ENCODE results near the gene HACD3.
"Not testable (repeated sequence)": the region's sequence is repeated elsewhere in the genome, so short reads cannot be mapped to it uniquely, and the experiment has no call there.

The HACD3 gene

DNA sequence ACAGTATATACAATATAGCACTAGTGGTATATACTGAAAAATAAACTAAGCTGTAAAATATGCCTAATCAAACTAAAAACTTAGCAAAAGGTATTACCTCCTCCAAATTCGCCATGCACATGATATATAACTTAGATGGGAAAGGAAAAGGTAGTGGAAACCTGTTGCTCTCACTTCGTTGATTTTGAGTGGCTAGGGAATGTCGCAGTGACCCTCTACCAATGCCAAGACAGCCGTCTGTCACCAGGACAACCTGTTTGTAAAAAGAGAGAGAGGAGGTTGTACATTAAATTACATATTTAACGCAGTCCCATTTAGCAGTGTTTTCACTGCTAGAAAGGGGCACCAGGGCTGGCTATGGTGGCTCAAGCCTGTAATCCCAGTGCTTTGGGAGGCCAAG lies 69.4 kb downstream of the HACD3 start:
- no peak for DNase-seq (ENCODE audit: low read depth in 3 of 3)

DNA sequence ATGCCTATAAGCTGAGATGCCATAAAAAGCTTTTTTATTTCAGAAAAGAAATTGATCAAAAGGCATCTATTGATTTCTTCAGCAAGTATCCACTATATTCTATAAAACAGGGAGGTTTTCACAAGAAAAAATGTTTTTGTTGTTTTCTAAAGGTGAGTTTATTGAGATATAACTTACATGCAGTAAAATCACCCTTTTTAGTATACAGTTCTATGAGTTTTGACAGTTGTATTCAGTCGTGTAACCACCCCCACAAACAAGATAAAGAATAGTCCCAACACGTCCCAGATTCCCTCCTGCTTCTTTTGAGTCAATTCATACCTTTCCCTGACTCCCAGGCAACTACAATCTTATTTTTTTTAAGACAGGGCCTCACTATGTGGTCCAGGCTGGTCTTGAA lies 72.9 kb downstream of the HACD3 start:
- DNase-seq (ENCODE audit: low read depth in 3 of 3): no peak

DNA sequence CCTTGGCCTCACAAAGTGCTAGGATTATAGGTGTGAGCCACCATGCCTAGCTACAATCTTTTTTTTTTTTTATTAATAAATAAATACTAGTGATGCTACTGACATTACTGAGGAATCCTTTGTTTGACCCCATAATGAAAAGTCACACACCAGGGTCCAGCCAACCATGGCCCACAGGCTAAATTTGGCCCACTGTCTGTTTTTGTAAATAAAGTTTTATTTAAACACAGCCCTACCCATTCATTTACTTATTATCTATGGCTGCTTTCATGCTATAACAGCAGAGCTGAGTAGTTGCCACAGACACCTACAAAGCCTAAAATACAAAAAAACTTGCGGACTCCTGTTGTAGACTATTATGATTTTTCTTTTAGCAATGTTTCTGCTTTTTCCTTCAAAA lies 73.3 kb downstream of the HACD3 start:
- no peak for DNase-seq (ENCODE audit: low read depth in 3 of 3)

DNA sequence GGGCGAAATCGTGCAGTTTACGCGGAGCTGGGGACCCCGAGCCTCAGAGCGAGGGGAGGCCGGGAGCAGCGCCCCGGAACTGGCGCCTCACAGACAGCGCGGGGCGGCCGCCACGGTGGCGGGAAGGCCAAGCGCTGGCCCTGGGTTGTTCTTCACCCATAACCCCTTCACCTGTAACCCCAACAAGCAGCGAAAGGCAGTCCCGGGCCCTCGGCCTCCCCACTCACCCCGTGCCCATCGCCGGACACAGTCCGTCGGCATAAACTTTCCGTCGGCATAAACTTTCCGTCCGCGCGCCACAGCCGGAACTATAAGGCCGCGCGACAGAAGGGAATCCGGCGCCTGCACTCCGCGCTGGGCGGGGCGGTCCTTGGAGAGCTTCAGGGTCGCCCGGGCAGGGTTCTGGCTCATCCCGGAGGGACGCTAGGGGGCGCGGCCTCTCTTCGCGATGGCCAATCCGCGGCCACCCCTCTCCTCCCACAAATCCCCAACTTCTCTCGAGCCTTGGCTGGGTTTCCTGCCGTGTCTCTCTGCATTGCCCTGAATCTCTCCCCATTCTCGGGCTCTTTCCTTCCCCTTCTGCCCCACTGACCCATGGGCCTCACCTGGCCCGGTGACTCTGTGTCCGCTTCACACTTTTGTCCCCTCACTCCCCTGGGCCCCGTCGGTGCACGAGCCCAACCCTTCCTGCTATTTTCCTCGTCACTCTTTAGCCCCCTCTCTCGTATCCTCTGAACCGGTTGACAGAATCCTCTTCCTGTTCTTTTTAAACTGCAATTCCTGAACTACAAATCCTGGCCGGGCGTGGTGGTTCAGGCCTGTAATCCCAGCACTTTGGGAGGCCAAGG lies 80.8 kb downstream of the HACD3 start, which contains the start of gene INTS14:
Gene INTS14, minus strand, starts transcription at position 261 of the 848 bp plus-strand sequence. CDS start 3,751 bp downstream, outside the sequence.
- DNase-seq (ENCODE audit: low read depth in 3 of 3): peak; percentile 92 to 96 (median 95)

DNA sequence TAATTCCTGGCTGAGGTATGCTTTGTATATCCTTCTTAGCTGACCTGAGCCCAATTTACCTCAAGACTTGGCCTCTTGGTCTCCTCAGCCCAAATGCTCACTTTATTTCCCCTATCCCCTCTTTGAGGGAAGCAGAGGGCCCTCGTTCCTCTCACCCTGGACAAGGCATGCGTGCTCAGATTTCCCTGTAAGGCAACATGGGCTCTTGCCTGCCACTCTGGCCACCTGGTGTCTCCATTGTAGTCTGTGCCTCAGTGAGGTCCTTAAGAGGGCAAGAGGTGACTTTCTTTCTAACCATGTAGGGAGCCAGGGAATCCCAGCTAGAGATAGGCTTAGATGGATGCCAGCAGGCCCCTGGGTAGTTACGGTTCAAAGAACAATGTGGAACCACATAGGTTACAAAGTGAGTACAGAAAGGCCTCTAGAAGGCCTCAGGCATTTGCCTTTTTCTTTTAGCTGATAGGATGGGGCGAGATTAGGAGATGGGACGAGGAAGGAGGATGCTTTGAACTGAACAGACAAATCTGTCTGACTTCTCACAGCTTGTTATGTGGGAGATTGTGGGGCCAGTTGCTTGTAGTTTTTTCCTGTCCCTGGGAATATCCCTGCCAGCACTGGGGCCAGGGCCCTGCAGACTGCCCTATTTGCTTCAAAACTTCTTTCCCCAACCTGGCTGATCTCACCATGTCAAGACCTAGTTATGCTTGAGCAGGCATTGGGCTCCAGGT lies 81.8 kb downstream of the HACD3 start:
- no peak for DNase-seq (ENCODE audit: low read depth in 3 of 3)

DNA sequence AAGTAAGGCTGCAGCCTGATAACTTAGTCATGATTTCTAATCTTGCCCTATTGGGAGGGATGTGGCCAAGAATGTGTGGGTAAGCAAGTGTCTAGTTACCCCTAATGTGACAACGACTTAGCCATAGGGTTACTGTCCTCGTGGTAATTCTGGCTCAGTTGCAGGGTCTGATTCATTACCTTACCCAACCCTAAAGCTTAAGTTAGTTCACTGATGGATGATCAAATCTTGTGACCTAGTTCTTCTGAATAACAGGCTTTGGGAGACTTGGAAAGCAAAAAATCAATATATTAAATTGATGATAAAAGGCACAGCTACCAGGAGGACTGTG lies 82.3 kb downstream of the HACD3 start:
- DNase-seq (ENCODE audit: low read depth in 3 of 3): no peak

GRCh38 chr15:65612949-65613744 lies 82.9 kb downstream of the HACD3 start:
- no peak for DNase-seq (ENCODE audit: low read depth in 3 of 3)

DNA sequence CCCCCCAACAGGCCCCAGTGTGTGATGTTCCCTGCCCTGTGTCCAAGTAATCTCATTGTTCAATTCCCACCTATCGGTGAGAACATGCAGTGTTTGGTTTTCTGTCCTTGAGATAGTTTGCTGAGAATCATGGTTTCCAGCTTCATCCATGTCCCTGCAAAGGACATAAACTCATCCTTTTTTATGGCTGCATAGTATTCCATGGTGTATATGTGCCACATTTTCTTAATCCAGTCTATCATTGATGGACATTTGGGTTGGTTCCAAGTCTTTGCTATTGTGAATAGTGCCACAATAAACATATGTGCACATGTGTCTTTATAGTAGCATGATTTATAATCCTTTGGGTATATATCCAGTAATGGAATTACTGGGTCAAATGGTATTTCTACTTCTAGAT lies 85.6 kb downstream of the HACD3 start:
- not testable (repeated sequence) for DNase-seq (ENCODE audit: low read depth in 3 of 3)

GRCh38 chr15:65618560-65619109 lies 88.4 kb downstream of the HACD3 start:
- DNase-seq (ENCODE audit: low read depth in 3 of 3): no peak

DNA sequence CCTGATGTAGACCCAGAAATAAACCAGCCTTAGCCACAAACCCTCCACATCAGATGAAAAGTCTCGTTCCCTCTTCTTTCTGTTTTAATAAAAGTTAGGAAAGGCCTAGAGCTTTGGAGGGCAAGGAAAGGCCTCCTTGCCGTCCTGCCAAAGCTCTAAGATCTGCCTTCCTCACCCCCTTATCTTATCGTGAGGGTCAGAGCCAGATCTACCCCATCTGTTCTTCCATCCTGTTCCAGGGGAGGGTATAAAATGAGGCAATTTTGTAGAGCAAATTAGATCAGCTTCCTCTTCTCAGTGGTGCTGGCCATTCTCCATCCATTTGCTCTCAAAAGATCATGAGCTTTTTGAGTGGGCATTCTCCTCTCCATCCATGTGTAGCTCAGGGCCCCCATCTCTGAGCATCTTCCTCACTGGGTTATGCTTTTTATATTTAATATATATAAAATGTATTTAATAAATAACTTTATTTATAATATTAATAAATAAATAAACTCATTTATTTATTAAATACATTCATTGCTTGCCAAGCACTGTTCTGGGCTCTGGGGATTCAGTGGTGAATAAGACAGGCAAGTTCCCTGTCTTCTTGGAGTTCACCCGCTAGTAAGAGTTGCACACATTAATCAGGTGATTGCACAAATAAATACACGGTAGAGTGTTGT lies 89.5 kb downstream of the HACD3 start:
- no peak for DNase-seq (ENCODE audit: low read depth in 3 of 3)

DNA sequence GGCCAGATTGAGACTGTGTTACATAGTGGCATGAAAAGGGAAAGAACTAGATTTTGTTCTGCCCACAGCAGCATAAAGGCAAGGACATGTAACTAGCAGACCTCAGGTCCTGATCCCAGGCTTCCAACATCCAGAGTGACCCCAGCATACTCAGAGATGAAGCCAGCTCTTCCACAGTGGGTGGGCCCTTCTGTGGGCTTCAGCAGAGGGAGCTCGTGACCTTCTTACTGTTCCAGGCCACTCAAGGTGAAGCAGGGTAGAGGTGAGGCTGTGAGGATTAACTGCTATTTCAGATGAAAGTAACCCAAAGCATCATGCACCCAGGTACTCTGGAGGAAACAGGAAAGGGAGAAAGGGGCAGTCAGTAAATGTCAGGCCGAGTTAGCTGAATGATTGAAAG lies 90.6 kb downstream of the HACD3 start:
- no peak for DNase-seq (ENCODE audit: low read depth in 3 of 3)

GRCh38 chr15:65621638-65622037 lies 91.4 kb downstream of the HACD3 start, which contains the start of gene SLC24A1:
TSS of gene SLC24A1 (plus strand) at chr15:65621938. CDS start at chr15:65624081, 2,143 bp downstream.
- no peak for DNase-seq (ENCODE audit: low read depth in 3 of 3)

- no peak for DNase-seq (ENCODE audit: low read depth in 3 of 3)
These were observed 92.8 kb downstream of the HACD3 start for GRCh38 chr15:65623103-65623502.

DNA sequence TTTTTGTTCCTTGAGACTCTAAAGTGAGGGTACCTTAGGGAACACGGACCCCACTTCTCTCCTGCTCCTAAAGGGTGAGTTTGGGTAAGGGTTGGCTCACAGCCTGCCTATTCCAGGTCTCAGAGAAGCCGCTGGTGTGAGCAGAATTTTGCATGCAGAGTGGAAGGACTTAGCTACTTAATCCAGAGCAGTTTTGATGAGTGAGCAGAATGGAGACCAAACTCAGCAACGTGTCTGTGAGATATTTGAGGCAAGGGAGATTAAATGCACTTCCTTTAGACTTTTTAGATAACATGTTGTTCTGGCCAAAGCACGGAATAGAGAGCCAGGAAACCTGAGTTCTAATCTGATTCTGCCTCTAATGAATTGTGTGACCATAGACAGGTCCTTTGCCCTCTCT lies 96.6 kb downstream of the HACD3 start:
- no peak for DNase-seq (ENCODE audit: low read depth in 3 of 3)
